Esophagus squamous epithelium (tissue), 4 donors: ENCODE measurements around the gene PDGFB.

Source experiments
- POLR2A ChIP-seq, 4 donors: fragments of 450-650 bp; IDR thresholded peaks; one replicate each; pipeline ENCODE4 v1.6.1; 2017; ENCODE audit warnings: antibody characterized with exemption in 4 of 4, mild to moderate bottlenecking in 4 of 4, moderate library complexity in 3 of 4
- TF ChIP-seq, protein P1 (sequence below), 6 experiments: fragments of 450-650 bp in 4 of 6; fragments of 200-600 bp in 2 of 6; sonication (generic) in 2 of 6; IDR thresholded peaks; one replicate each; pipeline ENCODE4 v1.5.1; 2016 to 2019; ENCODE audit warnings: antibody characterized with exemption in 6 of 6, mild to moderate bottlenecking in 4 of 6, moderate library complexity in 4 of 6

DNA sequence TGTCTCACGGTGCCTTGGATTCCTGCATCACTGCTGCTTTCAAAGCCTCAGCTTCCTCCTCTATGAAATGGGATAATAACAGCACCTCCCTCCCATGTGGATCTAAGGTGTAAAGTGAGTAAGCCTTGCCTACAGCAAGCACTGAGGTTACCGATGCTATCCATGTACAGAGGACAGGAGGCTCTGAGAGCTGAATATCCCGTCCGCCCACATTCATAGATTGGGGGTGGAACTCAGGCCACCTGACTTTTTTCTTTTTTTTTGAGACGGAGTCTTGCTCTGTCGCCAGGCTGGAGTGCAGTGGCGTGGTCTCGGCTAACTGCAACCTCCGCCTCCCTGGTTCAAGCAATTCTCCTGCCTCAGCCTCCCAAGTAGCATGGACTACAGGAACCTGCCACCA lies 12.5 kb downstream of the PDGFB start:
- TF ChIP-seq, protein P1, sequence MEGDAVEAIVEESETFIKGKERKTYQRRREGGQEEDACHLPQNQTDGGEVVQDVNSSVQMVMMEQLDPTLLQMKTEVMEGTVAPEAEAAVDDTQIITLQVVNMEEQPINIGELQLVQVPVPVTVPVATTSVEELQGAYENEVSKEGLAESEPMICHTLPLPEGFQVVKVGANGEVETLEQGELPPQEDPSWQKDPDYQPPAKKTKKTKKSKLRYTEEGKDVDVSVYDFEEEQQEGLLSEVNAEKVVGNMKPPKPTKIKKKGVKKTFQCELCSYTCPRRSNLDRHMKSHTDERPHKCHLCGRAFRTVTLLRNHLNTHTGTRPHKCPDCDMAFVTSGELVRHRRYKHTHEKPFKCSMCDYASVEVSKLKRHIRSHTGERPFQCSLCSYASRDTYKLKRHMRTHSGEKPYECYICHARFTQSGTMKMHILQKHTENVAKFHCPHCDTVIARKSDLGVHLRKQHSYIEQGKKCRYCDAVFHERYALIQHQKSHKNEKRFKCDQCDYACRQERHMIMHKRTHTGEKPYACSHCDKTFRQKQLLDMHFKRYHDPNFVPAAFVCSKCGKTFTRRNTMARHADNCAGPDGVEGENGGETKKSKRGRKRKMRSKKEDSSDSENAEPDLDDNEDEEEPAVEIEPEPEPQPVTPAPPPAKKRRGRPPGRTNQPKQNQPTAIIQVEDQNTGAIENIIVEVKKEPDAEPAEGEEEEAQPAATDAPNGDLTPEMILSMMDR (IDR thresholded peaks at IDR 0.05) = no peak
- no peak for TF ChIP-seq POLR2A (IDR thresholded peaks at IDR 0.05)
